Chondrocyte (in vitro differentiated cells): ENCODE measurements around the gene CXADR. TPM values are rescaled to one million over a fixed set of nuclear protein-coding genes. Genes with fewer than 3 reads are reported as not detected.
A peak's percentile ranks its signal among the peaks of the same experiment; 100 is the strongest.

Experiments
- DNase-seq: peaks from one replicate; pipeline ENCODE4 v3.0.0; 2021; ENCODE audit warnings: mixed read lengths, low spot score
- H3K27ac Mint-ChIP-seq: one replicate; pipeline ENCODE4 v1.8.0; 2021; ENCODE audit warnings: mild to moderate bottlenecking, moderate library complexity, mixed read lengths; ENCODE audit not compliant: unreplicated experiment
- H3K27me3 Mint-ChIP-seq: 2 replicates; pipeline ENCODE4 v1.8.0; 2021; ENCODE audit warnings: low read depth, mixed read lengths
- H3K36me3 Mint-ChIP-seq: 2 replicates; pipeline ENCODE4 v1.8.0; 2021; ENCODE audit warnings: low read depth, mixed read lengths
- H3K4me1 Mint-ChIP-seq: 2 replicates; pipeline ENCODE4 v1.8.0; 2021; ENCODE audit warnings: low read depth, mild to moderate bottlenecking, mixed read lengths
- H3K4me3 Mint-ChIP-seq: one replicate; pipeline ENCODE4 v1.8.0; 2021; ENCODE audit warnings: mild to moderate bottlenecking, moderate library complexity, mixed read lengths; ENCODE audit not compliant: unreplicated experiment
- H3K9me3 Mint-ChIP-seq: 2 replicates; pipeline ENCODE4 v1.8.0; 2021; ENCODE audit warnings: low read depth, mixed read lengths
- total RNA-seq: library from RNA; stranded (reverse); gene quantifications from 3 replicates; pipeline ENCODE4 v1.2.1, GENCODE V29; 2021
- TF ChIP-seq, protein P1 (sequence below): fragments of 200-600 bp; sonication (generic); IDR thresholded peaks from 2 replicates; pipeline ENCODE4 v1.5.0; 2021; ENCODE audit warnings: antibody characterized with exemption, mild to moderate bottlenecking, moderate library complexity

CXADR gene
- total RNA-seq, 1 donor from 2014 or later = 0.17 TPM

DNA sequence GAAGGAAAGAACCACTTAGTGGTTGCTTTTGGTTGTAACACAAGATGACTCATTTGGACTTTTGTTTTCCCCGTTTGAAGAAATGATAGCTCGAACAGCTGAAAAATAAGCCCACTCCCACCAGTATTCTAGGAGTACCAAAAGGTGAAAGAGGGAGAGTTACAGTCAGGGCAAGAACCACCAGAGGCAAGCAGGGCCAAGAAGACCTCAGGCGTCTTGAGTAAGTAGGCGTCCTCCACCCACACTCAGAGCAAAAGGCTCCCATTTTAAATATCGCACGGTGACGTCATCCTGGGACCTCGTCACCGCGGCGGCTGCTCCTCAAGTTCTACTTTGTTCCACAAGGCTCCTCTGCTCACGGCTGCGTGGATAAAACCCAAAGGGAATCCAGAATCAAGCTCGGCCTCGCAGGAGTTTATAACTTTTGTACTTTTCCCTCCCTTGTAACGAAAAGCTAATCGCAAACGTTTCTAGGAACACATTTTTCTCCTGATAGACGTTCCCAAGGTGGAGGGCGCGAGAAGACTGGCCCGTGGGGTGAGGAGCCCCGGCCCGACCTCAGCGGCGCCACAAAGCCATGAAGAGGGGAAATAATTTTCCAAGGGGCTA is 98.7 kb downstream of the CXADR start:
- Mint-ChIP-seq H3K36me3 (no peaks in the 10 kb centered on the region), H3K27me3 (no peaks in the 10 kb centered on the region), H3K27ac (peak overlapping the region; percentile 99), H3K9me3 (no peaks in the 10 kb centered on the region), H3K4me1 (peaks cover 21% of the 10 kb centered on the region), H3K4me3 (peak overlapping the region; percentile 89)
- no peak for DNase-seq
- TF ChIP-seq, protein P1, sequence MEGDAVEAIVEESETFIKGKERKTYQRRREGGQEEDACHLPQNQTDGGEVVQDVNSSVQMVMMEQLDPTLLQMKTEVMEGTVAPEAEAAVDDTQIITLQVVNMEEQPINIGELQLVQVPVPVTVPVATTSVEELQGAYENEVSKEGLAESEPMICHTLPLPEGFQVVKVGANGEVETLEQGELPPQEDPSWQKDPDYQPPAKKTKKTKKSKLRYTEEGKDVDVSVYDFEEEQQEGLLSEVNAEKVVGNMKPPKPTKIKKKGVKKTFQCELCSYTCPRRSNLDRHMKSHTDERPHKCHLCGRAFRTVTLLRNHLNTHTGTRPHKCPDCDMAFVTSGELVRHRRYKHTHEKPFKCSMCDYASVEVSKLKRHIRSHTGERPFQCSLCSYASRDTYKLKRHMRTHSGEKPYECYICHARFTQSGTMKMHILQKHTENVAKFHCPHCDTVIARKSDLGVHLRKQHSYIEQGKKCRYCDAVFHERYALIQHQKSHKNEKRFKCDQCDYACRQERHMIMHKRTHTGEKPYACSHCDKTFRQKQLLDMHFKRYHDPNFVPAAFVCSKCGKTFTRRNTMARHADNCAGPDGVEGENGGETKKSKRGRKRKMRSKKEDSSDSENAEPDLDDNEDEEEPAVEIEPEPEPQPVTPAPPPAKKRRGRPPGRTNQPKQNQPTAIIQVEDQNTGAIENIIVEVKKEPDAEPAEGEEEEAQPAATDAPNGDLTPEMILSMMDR = no peak

DNA sequence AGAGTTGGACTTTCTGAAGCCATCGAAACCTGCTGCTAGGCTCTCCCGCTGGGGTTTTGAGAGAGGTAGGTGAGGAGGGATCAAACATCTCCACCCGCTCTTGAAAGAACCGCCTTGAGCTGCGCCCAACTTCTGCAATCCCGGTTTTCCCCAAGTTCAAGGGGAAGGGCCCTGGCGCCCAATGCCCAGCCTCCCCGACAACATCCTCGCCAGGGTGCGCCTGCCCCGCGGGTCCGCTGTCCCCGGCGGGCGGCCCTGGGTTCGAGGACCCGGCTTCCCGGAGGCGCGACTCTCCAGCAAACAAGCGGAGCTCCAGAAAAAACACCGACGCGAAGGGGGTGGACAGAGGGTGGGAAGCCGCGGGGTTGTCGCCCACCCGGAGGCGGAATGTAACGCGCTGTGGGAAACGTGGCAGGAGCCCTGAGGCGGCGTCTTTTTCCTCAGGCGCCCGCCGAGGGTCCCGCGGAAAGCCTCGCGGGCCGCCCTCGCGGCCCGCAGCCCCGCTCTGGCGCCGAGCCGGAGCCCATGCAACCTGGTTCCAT is 99.3 kb downstream of the CXADR start:
- no peaks in the 10 kb centered on the region for H3K27me3 Mint-ChIP-seq
- DNase-seq = no peak
- TF ChIP-seq, protein P1 = no peak

DNA sequence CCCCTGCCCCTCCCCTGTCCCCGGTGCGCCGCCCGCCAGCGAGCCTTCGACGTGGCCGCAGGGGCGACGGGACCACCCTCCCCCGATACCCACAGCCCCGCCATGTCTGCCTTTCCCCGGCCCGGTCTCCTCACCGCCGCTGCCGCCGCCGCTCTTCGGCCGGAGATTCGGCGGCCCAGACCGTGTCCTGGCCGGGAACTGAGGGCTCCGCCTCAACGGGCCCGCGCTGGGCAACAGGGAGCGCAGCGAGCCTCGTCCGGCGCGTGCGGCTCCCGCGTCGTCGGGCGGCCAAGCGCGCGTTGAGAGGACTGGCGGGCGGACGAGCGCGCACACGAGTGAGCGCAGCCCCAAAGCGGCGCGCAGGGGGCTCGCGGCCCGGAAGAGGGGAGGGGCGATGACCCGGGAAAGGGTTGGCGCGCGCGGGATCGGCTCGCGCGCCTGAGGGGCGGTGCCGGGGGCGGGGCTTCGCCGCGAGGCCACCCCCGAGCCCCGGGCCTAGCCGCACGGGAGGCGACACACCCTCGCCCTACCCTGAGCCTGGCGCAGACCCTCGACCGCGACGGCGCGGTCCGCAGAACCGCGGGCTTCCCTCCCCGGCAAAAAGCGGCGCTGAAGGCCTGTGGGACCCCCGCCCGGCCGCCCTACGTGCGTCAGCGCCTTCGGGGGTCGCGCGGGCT is 99.9 kb downstream of the CXADR start, which contains the start of gene BTG3:
BTG3 (minus strand) TSS at position 337 of the 677 bp plus-strand sequence. CDS start 3,757 bp downstream, outside the sequence.
- Mint-ChIP-seq H3K4me3 (peak within 1 kb of the TSS; percentile 89), H3K4me1 (peaks cover 21% of the 10 kb centered on the region), H3K9me3 (no peaks in the 10 kb centered on the region), H3K27me3 (no peaks in the 10 kb centered on the region), H3K27ac (peak within 1 kb of the TSS; percentile 99), H3K36me3 (no peaks in the 10 kb centered on the region)
- TF ChIP-seq, protein P1 = no peak
- no peak for DNase-seq

More for the DNA sequence above, 99.3 kb downstream of the CXADR start:
- Mint-ChIP-seq H3K27ac (peak overlapping the region; percentile 99), H3K36me3 (no peaks in the 10 kb centered on the region), H3K4me3 (peak overlapping the region; percentile 89), H3K9me3 (no peaks in the 10 kb centered on the region), H3K4me1 (peaks cover 21% of the 10 kb centered on the region)

DNA sequence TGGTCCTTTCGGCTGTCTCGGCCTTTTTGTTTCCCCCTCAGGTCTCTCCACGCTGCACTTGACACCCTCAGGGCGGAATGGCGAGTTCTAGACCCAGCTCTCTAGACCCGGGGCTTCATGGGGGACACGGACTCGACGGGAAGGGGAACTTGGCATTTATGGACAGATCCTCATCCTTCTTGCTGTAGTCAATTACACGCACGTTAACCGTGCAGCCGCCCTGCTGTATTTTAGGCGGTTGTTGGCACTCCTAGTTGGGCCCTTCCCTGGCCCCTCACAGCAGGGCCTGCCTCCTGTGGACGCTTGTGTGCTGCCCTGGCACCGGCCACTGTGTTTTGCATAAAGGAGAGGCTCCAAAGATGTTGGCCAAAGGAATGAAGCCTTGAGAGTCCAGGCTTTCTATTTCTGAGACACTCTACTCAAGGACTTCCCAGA is 100.4 kb downstream of the CXADR start:
- Mint-ChIP-seq H3K27ac (peak overlapping the region; percentile 73), H3K36me3 (no peaks in the 10 kb centered on the region), H3K27me3 (no peaks in the 10 kb centered on the region), H3K4me3 (peak overlapping the region; percentile 72), H3K4me1 (peaks cover 21% of the 10 kb centered on the region), H3K9me3 (no peaks in the 10 kb centered on the region)
- TF ChIP-seq, protein P1 = no peak
- no peak for DNase-seq

DNA sequence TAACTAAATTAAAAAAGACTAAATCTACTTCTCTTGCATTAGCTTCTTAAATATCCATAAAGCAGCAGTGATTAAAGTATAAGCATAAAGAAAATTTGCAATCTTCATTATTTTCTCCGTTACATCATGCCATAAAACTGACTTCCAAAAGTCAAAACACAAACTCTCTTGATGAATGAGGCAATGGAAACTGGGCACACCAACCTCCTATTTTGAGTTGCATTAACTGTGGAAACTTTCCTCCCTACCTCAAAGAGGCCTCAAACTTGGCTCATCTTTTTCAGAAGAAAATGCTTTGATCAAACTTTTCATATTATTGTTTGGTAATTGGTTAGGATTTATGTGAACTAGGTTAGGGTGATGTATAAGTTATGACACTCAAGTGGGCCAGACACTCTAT is 104.0 kb downstream of the CXADR start:
- peaks cover 2% of the 10 kb centered on the region for H3K27me3 Mint-ChIP-seq
- TF ChIP-seq, protein P1 = no peak
- H3K4me3 Mint-ChIP-seq = no peak overlapping the region
- H3K9me3 Mint-ChIP-seq = no peaks in the 10 kb centered on the region
- H3K36me3 Mint-ChIP-seq = no peaks in the 10 kb centered on the region
- DNase-seq = no peak
- peaks cover 3% of the 10 kb centered on the region for H3K4me1 Mint-ChIP-seq
- no peak overlapping the region for H3K27ac Mint-ChIP-seq
